Spleen (tissue), 11 donors: ENCODE data around the gene INTS4. TPM values are rescaled to one million over a fixed set of nuclear protein-coding genes. Genes with fewer than 3 reads are reported as not detected.
A peak's percentile ranks its signal among the peaks of the same experiment; 100 is the strongest.
"Not testable (repeated sequence)": the region's sequence is repeated elsewhere in the genome, so short reads cannot be mapped to it uniquely, and the experiment has no call there.

Source experiments
- DNase-seq: peaks from one replicate; pipeline ENCODE4 v3.0.0-alpha.2; 2020
- H3K27ac ChIP-seq, 8 donors: fragments of 200-600 bp; sonication (generic) in 7 of 8; 1 replicate in 4 of 8; 2 replicates in 4 of 8; pipeline versions ENCODE4 v1.5.0 to v1.8.0; 2016 to 2021; ENCODE audit warnings: inconsistent platforms in 4 of 8, mild to moderate bottlenecking in 4 of 8, moderate library complexity in 1 of 8
- H3K27me3 ChIP-seq, 7 donors: fragments of 200-600 bp; sonication (generic) in 6 of 7; replicated peaks in 1 of 7; 1 replicate in 4 of 7; 2 replicates in 3 of 7; pipeline versions ENCODE4 v1.5.0 to v1.8.0; 2016 to 2021; ENCODE audit warnings: inconsistent platforms in 3 of 7, mild to moderate bottlenecking in 1 of 7
- H3K36me3 ChIP-seq, 6 donors: fragments of 200-600 bp; sonication (generic) in 5 of 6; 1 replicate in 4 of 6; 2 replicates in 2 of 6; pipeline versions ENCODE4 v1.5.0 to v1.8.0; 2016 to 2021; ENCODE audit warnings: inconsistent platforms in 2 of 6
- H3K4me1 ChIP-seq, 6 donors: fragments of 200-600 bp; sonication (generic) in 5 of 6; 1 replicate in 3 of 6; 2 replicates in 3 of 6; pipeline versions ENCODE4 v1.5.0 to v1.8.0; 2016 to 2021; ENCODE audit warnings: inconsistent platforms in 3 of 6
- H3K4me3 ChIP-seq, 8 donors: fragments of 200-600 bp; sonication (generic) in 7 of 8; 1 replicate in 4 of 8; 2 replicates in 4 of 8; pipeline versions ENCODE4 v1.5.0 to v1.8.0; 2016 to 2021; ENCODE audit warnings: inconsistent platforms in 4 of 8, mild to moderate bottlenecking in 4 of 8, moderate library complexity in 2 of 8
- H3K9me3 ChIP-seq, 8 donors: fragments of 200-600 bp; sonication (generic) in 7 of 8; 1 replicate in 4 of 8; 2 replicates in 4 of 8; pipeline versions ENCODE4 v1.5.0 to v1.8.0; 2016 to 2021; ENCODE audit warnings: inconsistent platforms in 4 of 8
- POLR2A ChIP-seq, 3 donors: fragments of 450-650 bp; IDR thresholded peaks; one replicate each; pipeline ENCODE4 v1.5.1; 2017; ENCODE audit warnings: antibody characterized with exemption in 3 of 3, mild to moderate bottlenecking in 1 of 3
- POLR2AphosphoS5 ChIP-seq, 3 donors: sonication (generic); formaldehyde crosslinking; IDR thresholded peaks; one replicate each; pipeline ENCODE4 v1.5.1; 2017; ENCODE audit warnings: antibody characterized with exemption in 3 of 3
- WGBS, 5 donors: extraction: QIAGEN DNeasy Blood & Tissue Kit in 3 of 5; methylation state at CpG; one replicate each; pipeline versions ENCODE4 v1.1.5 to v1.1.7; 2013 to 2018; 5-methylcytosine and 5-hydroxymethylcytosine counted together
- intact Hi-C: fragments of 100-400 bp; cut with DNase I; formaldehyde crosslinking; loops from one replicate; pipeline ENCODE4 v1.15.0; 2023; ENCODE audit warnings: low total_unique reads
- polyA plus RNA-seq, 3 donors: library from polyadenylated mRNA; stranded (reverse); fragments of 200-250 nt; gene quantifications; one replicate each; pipeline ENCODE4 v1.2.1, GENCODE V29; 2013
- total RNA-seq, 7 donors: library from RNA; depleted of rRNA in 3 of 7; stranded (reverse); fragments of >200 nt in 3 of 7; fragmentation: NEBNext Ultra II Directional in 4 of 7; extraction: Animal tissue kit (Norgen Biotek cat#: 25700) in 4 of 7; gene quantifications; one replicate each; pipeline versions ENCODE4 v1.1.0 to v1.2.1, GENCODE V29; 2016 to 2021
- TF ChIP-seq, protein P1 (sequence below), 11 experiments: fragments of 200-600 bp in 7 of 11; fragments of 450-650 bp in 4 of 11; sonication (generic) in 4 of 11; IDR thresholded peaks in 8 of 11; conservative IDR thresholded peaks in 3 of 11; 1 replicate in 7 of 11; 2 replicates in 4 of 11; pipeline versions ENCODE4 v1.4.0 to v1.8.0; 2016 to 2021; ENCODE audit warnings: antibody characterized with exemption in 11 of 11, inconsistent platforms in 4 of 11, mild to moderate bottlenecking in 1 of 11
- donor health status: healthy with polysubstance abuse.
- donor health status: DM: no; HTN: no; CAD: no; lungs with moderate emphysema.
- donor health status: DM: no; HTN: no; CAD: no.
- donor health status: Bipolar disorder and iron deficiency.
- donor health status: healthy.
- donor health status: DM: no; HTN: no; CAD: no.
- donor health status: DM: yes; HTN: yes; CAD: no.

The INTS4 gene
- total and polyA plus RNA-seq, 10 donors, result 17.7 to 68.5 (median 46.8) TPM

DNA sequence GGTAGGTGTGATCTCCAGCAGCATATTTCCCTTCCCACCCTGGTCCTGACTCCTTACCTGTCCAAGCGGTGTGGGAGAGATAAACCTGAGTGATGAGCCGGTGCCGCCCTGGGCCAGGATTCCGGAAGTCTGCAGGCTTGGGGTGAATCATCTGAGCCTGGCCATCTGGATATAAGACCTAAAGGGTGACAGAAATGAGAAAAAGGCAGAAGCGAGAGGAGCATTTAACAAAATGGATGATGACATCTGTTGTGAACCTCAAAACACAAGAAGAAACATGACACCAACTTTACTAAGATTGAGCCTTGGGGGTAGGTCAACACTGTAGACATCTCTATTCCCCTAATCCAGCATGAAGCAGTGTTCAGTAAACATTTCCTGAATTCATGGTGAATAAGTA lies 110.7 kb downstream of the INTS4 start:
- DNase-seq, result no peak
- no peak for TF ChIP-seq POLR2A (IDR thresholded peaks at IDR 0.05)
- no peak for TF ChIP-seq POLR2AphosphoS5 (IDR thresholded peaks at IDR 0.05)
- TF ChIP-seq, protein P1, sequence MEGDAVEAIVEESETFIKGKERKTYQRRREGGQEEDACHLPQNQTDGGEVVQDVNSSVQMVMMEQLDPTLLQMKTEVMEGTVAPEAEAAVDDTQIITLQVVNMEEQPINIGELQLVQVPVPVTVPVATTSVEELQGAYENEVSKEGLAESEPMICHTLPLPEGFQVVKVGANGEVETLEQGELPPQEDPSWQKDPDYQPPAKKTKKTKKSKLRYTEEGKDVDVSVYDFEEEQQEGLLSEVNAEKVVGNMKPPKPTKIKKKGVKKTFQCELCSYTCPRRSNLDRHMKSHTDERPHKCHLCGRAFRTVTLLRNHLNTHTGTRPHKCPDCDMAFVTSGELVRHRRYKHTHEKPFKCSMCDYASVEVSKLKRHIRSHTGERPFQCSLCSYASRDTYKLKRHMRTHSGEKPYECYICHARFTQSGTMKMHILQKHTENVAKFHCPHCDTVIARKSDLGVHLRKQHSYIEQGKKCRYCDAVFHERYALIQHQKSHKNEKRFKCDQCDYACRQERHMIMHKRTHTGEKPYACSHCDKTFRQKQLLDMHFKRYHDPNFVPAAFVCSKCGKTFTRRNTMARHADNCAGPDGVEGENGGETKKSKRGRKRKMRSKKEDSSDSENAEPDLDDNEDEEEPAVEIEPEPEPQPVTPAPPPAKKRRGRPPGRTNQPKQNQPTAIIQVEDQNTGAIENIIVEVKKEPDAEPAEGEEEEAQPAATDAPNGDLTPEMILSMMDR (IDR thresholded peaks at IDR 0.05 in 8 of 11, conservative IDR thresholded peaks at IDR 0.05 in 3 of 11), result no peak
- 96 to 99% (median 99%) methylated on average over 5 of the region's 5 CpGs for WGBS, 5 donors
- Histone ChIP-seq H3K4me1 (peaks cover 0 to 16% (median 7%) of the 10 kb centered on the region in 6 donors), H3K27ac (no peak overlapping the region), H3K27me3 (no peaks in the 10 kb centered on the region), H3K9me3 (no peaks in the 10 kb centered on the region), H3K36me3 (peaks cover 0 to 79% (median 54%) of the 10 kb centered on the region in 6 donors), H3K4me3 (no peak overlapping the region)
- intact Hi-C loops, result no loop called here

- peaks cover 0 to 93% (median 65%) of the 10 kb centered on the region in 6 donors for H3K36me3 ChIP-seq
- 62 to 86% (median 78%) methylated on average over 3 of the region's 3 CpGs for WGBS, 5 donors
- peak overlapping the region in 1 of 8 donors; percentile 6 for H3K27ac ChIP-seq
- no peaks in the 10 kb centered on the region for H3K27me3 ChIP-seq
- intact Hi-C loops, result no loop called here
- no peak overlapping the region for H3K4me3 ChIP-seq
- H3K9me3 ChIP-seq, result no peaks in the 10 kb centered on the region
- H3K4me1 ChIP-seq, result peaks cover 0 to 16% (median 8%) of the 10 kb centered on the region in 6 donors
- DNase-seq, result no peak
- TF ChIP-seq POLR2AphosphoS5 (IDR thresholded peaks at IDR 0.05) (no peak), POLR2A (IDR thresholded peaks at IDR 0.05) (no peak)
- TF ChIP-seq, protein P1 (IDR thresholded peaks at IDR 0.05 in 8 of 11, conservative IDR thresholded peaks at IDR 0.05 in 3 of 11), result no peak
These were observed 112.1 kb downstream of the INTS4 start for GRCh38 chr11:77882396-77882795.

GRCh38 chr11:77879218-77879617 lies 115.2 kb downstream of the INTS4 start:
- Histone ChIP-seq H3K27me3 (no peaks in the 10 kb centered on the region), H3K27ac (no peak overlapping the region), H3K4me3 (no peak overlapping the region), H3K4me1 (peaks cover 0 to 16% (median 8%) of the 10 kb centered on the region in 6 donors), H3K36me3 (peaks cover 0 to 100% (median 69%) of the 10 kb centered on the region in 6 donors), H3K9me3 (no peaks in the 10 kb centered on the region)
- TF ChIP-seq POLR2A (IDR thresholded peaks at IDR 0.05) (no peak), POLR2AphosphoS5 (IDR thresholded peaks at IDR 0.05) (no peak)
- TF ChIP-seq, protein P1 (IDR thresholded peaks at IDR 0.05 in 8 of 11, conservative IDR thresholded peaks at IDR 0.05 in 3 of 11), result peak in 1 of 11 experiments; percentile 6
- no peak for DNase-seq
- intact Hi-C loops, result no loop called here
- WGBS, 5 donors, result 58 to 75% (median 66%) methylated on average over 3 of the region's 3 CpGs

DNA sequence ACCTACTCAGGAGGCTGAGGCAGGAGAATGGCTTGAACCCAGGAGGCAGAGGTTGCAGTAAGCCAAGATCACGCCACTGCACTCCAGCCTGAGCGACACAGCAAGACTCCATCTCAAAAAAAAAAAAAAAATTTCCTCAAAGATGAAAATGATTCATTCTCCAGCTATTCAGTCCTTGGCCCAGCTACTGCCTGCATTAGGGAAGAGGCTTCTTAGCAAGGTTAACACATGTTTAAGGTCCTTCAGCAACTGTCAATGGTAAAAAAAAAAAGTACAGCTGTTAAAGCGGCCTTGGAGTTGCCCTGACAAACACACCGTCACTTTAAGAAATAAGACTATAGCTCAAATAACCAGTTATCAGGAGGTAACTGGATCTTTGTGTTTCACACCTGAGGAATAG lies 116.2 kb downstream of the INTS4 start:
- H3K9me3 ChIP-seq, intact Hi-C loops, DNase-seq, H3K27me3 ChIP-seq, H3K4me3 ChIP-seq, H3K27ac ChIP-seq: not testable (repeated sequence)
- WGBS, 5 donors, result 74 to 94% (median 89%) methylated on average over 4 of the region's 4 CpGs
- H3K4me1 ChIP-seq, result peaks cover 0 to 16% (median 8%) of the 10 kb centered on the region in 6 donors
- H3K36me3 ChIP-seq, result peaks cover 0 to 100% (median 61%) of the 10 kb centered on the region in 6 donors

GRCh38 chr11:77876045-77876444 lies 118.4 kb downstream of the INTS4 start:
- no peak overlapping the region for H3K4me3 ChIP-seq
- no peak for DNase-seq
- intact Hi-C loops, result no loop called here
- WGBS, 5 donors, result 88 to 94% (median 90%) methylated on average over 3 of the region's 3 CpGs
- H3K27ac ChIP-seq, result no peak overlapping the region
- no peaks in the 10 kb centered on the region for H3K27me3 ChIP-seq
- H3K4me1 ChIP-seq, result peaks cover 0 to 16% (median 6%) of the 10 kb centered on the region in 6 donors
- TF ChIP-seq, protein P1 (IDR thresholded peaks at IDR 0.05 in 8 of 11, conservative IDR thresholded peaks at IDR 0.05 in 3 of 11), result no peak
- no peak for TF ChIP-seq POLR2AphosphoS5 (IDR thresholded peaks at IDR 0.05)
- TF ChIP-seq POLR2A (IDR thresholded peaks at IDR 0.05), result no peak
- no peaks in the 10 kb centered on the region for H3K9me3 ChIP-seq
- peaks cover 4 to 99% (median 50%) of the 10 kb centered on the region in 6 donors for H3K36me3 ChIP-seq
